Measurements from ENCODE around the gene RPS5. TPM values are rescaled to one million over a fixed set of nuclear protein-coding genes. Genes with fewer than 3 reads are reported as not detected.

The RPS5 gene
- total RNA-seq, 1 donor from 2014 or later, result 481 TPM

- ATAC-seq (ENCODE audit: poor library complexity) (peak; percentile 97), DNase-seq (peak; percentile 99)
- intact Hi-C loops (cut with DNase I), result no loop called here
These were observed 6.2 kb upstream of the RPS5 start, which contains the start of gene ZNF837 for GRCh38 chr19:58380662-58381459. Gene ZNF837, minus strand, starts transcription at chr19:58381030. Its CDS starts 11,698 bp downstream, at chr19:58369332.

GRCh38 chr19:58381460-58382212, 5.4 kb upstream of the RPS5 start:
- DNase-seq (no peak), ATAC-seq (ENCODE audit: poor library complexity) (no peak)
- intact Hi-C loops (cut with DNase I), result no loop called here

GRCh38 chr19:58382997-58383603, 4.0 kb upstream of the RPS5 start:
- ATAC-seq (ENCODE audit: poor library complexity), result no peak
- no peak for DNase-seq
- intact Hi-C loops (cut with DNase I), result no loop called here

- ATAC-seq (ENCODE audit: poor library complexity), result no peak
- DNase-seq, result no peak
- intact Hi-C loops (cut with DNase I), result no loop called here
These were observed 1.7 kb upstream of the RPS5 start for GRCh38 chr19:58385313-58385890.

GRCh38 chr19:58385891-58386575, 1.0 kb upstream of the RPS5 start:
- ATAC-seq (ENCODE audit: poor library complexity) (peak; percentile 23), DNase-seq (no peak)
- intact Hi-C loops (cut with DNase I), result no loop called here

- ATAC-seq (ENCODE audit: poor library complexity) (no peak), DNase-seq (no peak)
- intact Hi-C loops (cut with DNase I), result no loop called here
These were observed 487 bp downstream of the RPS5 start for GRCh38 chr19:58387338-58388174.

- intact Hi-C loops (cut with DNase I), result no loop called here
- ATAC-seq (ENCODE audit: poor library complexity), result no peak
- no peak for DNase-seq
These were observed 1.1 kb downstream of the RPS5 start for GRCh38 chr19:58388175-58388526.

- DNase-seq (no peak), ATAC-seq (ENCODE audit: poor library complexity) (no peak)
- intact Hi-C loops (cut with DNase I), result no loop called here
These were observed 6.1 kb downstream of the RPS5 start for GRCh38 chr19:58392945-58393724.

GRCh38 chr19:58393725-58394033, 6.6 kb downstream of the RPS5 start:
- intact Hi-C loops (cut with DNase I), result no loop called here
- ATAC-seq (ENCODE audit: poor library complexity) (no peak), DNase-seq (no peak)

GRCh38 chr19:58394821-58395219, 7.8 kb downstream of the RPS5 start:
- DNase-seq (no peak), ATAC-seq (ENCODE audit: poor library complexity) (no peak)
- intact Hi-C loops (cut with DNase I), result no loop called here

GRCh38 chr19:58395220-58395978, 8.3 kb downstream of the RPS5 start, which contains the start of gene RNF225:
Gene RNF225, plus strand, starts transcription at chr19:58395656. Its CDS starts 434 bp downstream, at chr19:58396090.
- ATAC-seq (ENCODE audit: poor library complexity) (peak; percentile 10), DNase-seq (no peak)
- intact Hi-C loops (cut with DNase I), result no loop called here

- DNase-seq, result no peak
- no peak for ATAC-seq (ENCODE audit: poor library complexity)
- intact Hi-C loops (cut with DNase I), result no loop called here
These were observed 9.0 kb downstream of the RPS5 start for GRCh38 chr19:58395979-58396627.

GRCh38 chr19:58396691-58397532, 9.8 kb downstream of the RPS5 start:
- intact Hi-C loops (cut with DNase I), result no loop called here
- DNase-seq (no peak), ATAC-seq (ENCODE audit: poor library complexity) (no peak)

- ATAC-seq (ENCODE audit: poor library complexity), result no peak
These were observed 10.5 kb downstream of the RPS5 start for GRCh38 chr19:58397533-58398037.

GRCh38 chr19:58398087-58398486, 11.0 kb downstream of the RPS5 start:
- ATAC-seq (ENCODE audit: poor library complexity) (no peak), DNase-seq (no peak)
- intact Hi-C loops (cut with DNase I), result no loop called here

More at GRCh38 chr19:58397533-58398037, 10.5 kb downstream of the RPS5 start:
- intact Hi-C loops (cut with DNase I), result no loop called here
- DNase-seq, result no peak
